ENCODE results near the gene AEBP1.

GRCh38 chr7:44113764-44114354 lies 9.7 kb downstream of the AEBP1 start:
- TF ChIP-seq CTCF (conservative IDR thresholded peaks at IDR 0.05; ENCODE audit: low read depth, low read length) (no peak), EZH2 (IDR thresholded peaks at IDR 0.05; ENCODE audit: borderline replicate concordance, low read depth, low read length, poor library complexity, severe bottlenecking) (no peak)

Measured in A673 (cell line).